CD4-positive, alpha-beta T cell treated with Interleukin-15 for 4 hours (primary cell): ENCODE data around the gene LCE1D.

Experiments used
- DNase-seq: peaks from one replicate; pipeline ENCODE4 v3.0.0-alpha.2; 2020; ENCODE audit warnings: low spot score

LCE1D gene

DNA sequence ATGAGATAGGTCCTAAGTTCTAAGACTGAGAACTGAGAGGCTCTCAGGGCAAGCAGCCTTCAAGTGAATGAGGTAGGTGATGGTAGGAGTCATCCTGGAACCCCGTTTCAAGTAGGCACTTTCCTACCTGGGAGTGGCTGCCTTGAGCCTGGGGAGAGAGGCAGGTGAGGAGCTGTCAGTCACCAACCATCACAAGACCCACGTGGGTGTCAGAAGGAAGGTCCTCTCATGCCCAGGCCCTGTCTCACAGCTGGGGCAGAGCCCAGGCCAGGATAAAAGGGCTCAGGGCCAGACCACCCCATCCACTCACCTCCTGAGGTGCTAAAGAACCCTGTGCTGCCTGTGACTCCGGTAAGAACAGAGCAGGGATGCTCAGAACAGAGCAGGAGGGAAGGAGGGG lies at the start of gene LCE1D:
Gene LCE1D, plus strand, starts transcription at position 301 of the 400 bp plus-strand sequence. CDS start 1,074 bp downstream, outside the sequence.
- no peak for DNase-seq

GRCh38 chr1:152747831-152748230 lies 48.7 kb upstream of the LCE1D start:
- no peak for DNase-seq

GRCh38 chr1:152752225-152752624 lies 44.3 kb upstream of the LCE1D start:
- DNase-seq = no peak

GRCh38 chr1:152753586-152753985 lies 42.9 kb upstream of the LCE1D start:
- no peak for DNase-seq

GRCh38 chr1:152756872-152757271 lies 39.6 kb upstream of the LCE1D start:
- DNase-seq = no peak

DNA sequence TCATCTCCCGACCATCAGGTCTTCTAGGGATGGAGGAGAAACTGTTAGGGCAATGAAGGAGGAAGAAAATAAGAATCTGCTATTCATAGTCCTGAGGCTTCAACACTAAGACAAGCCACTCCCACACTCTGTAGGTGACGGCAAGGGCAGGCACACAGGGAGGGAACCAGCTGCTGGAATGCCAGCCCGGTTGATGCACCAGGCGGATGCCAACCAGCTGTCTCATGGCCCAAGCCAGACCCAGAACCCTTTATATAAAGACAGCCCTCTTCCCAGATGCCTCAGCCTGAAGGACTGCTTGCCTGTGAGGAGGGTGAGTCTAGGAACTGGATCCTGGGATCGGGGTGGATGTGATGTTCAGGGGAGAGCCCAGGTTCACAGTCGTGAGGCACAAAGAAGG lies 38.8 kb upstream of the LCE1D start, which contains the start of gene KPRP:
Gene KPRP, plus strand, starts transcription at position 279 of the 400 bp plus-strand sequence. CDS start 1,564 bp downstream, outside the sequence.
- DNase-seq = no peak

GRCh38 chr1:152758636-152759035 lies 37.9 kb upstream of the LCE1D start:
- no peak for DNase-seq

DNA sequence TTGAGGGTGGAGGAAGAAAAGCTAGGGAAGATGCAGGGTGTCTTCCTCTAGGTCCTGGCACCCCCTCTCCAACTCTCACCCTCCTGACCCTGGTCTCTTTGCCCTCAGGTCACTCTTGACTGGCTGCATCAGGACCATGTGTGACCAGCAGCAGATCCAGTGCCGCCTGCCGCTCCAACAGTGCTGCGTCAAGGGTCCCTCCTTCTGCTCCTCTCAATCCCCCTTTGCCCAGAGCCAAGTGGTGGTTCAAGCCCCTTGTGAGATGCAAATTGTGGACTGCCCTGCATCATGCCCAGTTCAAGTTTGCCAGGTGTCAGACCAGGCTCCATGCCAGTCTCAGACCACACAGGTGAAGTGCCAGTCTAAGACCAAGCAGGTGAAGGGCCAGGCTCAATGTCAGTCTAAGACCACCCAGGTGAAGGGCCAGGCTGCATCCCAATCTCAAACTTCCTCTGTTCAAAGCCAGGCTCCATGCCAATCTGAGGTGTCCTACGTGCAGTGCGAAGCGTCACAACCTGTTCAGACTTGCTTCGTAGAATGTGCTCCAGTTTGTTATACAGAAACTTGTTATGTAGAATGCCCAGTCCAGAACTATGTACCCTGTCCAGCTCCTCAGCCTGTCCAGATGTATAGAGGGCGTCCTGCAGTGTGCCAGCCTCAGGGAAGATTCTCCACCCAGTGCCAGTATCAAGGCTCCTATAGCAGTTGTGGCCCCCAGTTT lies 36.9 kb upstream of the LCE1D start:
- DNase-seq = no peak

- no peak for DNase-seq
Measured at GRCh38 chr1:152760551-152761190, 35.9 kb upstream of the LCE1D start.

GRCh38 chr1:152761609-152762213 lies 34.8 kb upstream of the LCE1D start:
- DNase-seq = no peak

DNA sequence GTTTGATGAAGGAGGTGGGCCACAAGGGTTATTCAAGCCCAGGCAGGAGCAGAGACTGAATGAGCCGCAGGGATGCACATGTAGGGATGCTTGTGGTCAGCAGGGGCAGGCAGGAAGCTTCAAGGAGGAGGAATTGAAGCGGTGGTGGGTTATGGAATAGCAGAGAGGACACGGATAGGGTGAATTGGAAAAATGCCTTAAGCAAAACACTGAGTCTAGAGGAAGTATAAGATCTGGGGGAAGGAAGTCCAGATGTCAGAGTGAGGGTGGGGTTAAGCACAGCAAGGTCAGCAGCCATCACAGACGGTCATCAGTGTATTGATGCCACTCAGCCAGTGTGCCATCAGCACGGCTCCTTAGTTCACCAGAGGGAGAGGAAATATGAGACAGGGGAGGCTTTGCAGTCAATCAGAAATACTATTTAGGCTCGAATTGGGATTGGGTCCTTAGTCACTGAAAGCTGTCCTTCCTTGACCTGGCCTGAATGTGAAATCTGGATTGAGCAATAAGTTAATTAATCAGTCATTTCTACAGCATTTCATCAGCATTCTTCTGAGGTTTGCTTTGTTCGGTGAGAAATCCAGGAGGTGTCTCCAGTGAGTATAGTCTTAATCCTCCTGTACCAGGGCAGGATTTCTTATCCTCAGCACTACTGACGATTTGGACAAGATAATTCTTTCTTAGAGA lies 27.5 kb upstream of the LCE1D start:
- no peak for DNase-seq

GRCh38 chr1:152770411-152770810 lies 26.1 kb upstream of the LCE1D start:
- no peak for DNase-seq

DNA sequence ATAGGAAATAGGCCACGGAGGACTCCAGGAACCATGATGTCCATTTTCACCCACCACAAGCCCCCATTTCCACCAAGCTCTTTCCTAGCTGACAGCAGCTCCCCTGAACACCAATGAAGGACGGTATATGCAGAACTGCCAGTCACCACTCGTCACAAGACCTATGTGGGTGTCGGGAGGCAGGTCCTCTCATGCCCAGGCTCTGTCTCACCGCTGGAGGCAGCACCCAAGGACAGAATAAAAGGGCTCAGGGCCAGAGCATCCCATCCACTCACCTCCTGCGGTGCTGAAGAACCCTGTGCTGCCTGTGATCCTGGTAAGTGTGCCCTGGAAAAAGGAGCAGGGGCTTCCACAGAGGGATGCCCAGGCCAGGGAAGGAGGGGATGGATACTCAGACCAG lies 21.6 kb upstream of the LCE1D start, which contains the start of gene LCE1F:
Gene LCE1F, plus strand, starts transcription at position 266 of the 400 bp plus-strand sequence. CDS start 1,232 bp downstream, outside the sequence.
- DNase-seq = no peak

DNA sequence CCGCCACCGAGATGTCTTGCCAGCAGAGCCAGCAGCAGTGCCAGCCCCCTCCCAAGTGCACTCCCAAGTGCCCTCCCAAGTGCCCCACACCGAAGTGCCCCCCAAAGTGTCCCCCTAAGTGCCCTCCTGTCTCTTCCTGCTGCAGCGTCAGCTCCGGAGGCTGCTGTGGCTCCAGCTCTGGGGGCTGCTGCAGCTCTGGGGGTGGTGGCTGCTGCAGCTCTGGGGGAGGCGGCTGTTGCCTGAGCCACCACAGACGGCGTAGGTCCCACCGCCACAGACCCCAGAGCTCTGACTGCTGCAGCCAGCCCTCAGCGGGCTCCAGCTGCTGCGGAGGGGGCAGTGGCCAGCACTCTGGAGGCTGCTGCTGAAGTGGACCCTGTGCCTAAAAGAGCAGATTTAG lies 20.2 kb upstream of the LCE1D start:
- no peak for DNase-seq

DNA sequence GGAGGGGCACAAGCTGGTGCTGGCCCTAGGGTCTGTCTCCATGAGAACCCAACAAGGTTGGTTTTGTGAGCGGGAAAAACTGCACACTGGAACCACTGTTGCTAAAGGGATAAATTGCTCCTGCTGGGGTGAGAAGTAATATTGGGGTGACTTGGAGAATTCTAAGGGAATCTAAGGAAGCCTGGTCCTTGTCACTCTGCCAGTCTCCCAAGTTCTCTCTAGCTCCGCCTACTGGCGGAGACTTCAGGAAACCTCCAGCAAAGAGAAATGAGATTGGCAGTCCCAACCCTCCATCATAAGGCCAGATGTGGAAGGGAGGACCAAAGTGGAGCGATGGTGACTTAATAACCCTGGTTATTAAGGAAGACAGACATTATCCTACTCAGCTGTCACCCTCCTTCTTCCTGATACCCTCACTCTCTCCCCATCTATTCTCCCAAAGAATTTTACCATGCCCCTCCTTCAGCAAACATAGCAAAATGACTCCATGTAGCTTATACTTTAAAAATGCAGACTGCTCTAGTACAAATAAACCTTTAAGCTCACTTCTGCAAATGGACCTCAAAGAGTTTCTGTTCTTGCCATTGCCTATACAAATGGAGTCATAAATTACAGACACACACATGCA lies 18.9 kb upstream of the LCE1D start:
- no peak for DNase-seq

DNA sequence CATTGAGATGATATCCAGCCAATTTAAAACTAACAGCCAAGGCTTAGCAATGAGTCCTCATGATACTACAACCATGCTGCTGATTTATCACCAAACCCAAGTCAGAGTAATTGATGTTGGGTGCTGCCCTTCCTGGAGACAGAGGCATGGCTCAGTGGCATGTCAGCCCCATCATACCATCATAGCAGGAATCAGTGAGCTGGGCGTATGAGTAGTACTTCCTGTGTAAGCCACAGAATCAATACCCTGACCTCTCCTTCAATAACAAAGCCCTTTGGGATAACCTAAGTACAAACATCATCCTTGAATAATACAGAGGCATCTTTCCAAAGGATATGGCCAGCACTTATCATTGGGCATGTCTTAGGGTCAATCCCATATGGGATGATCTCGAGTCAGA lies 13.4 kb upstream of the LCE1D start:
- no peak for DNase-seq

DNA sequence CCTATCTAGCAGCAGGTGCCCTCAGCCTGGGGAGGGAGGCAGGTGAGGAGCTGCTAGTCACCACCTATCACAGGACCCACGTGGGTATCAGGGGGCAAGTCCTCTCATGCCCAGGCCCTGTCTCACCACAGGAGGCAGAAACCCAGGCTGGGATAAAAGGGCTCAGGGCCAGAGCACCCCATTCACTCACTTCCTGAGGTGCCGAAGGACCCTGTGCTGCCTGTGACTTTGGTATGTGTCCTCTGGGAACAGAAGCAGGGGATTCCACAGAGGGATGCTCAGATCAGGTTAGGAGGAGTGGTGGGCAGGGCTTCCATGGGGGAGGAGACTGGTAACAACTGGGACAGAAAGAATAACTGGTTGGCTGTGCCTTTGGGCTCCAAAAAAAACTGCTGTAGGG lies 10.4 kb upstream of the LCE1D start, which contains the start of gene LCE1E:
Gene LCE1E, plus strand, starts transcription at position 181 of the 400 bp plus-strand sequence. CDS start 1,043 bp downstream, outside the sequence.
- DNase-seq = no peak

- no peak for DNase-seq
Measured at GRCh38 chr1:152795686-152796085, 835 bp upstream of the LCE1D start.

DNA sequence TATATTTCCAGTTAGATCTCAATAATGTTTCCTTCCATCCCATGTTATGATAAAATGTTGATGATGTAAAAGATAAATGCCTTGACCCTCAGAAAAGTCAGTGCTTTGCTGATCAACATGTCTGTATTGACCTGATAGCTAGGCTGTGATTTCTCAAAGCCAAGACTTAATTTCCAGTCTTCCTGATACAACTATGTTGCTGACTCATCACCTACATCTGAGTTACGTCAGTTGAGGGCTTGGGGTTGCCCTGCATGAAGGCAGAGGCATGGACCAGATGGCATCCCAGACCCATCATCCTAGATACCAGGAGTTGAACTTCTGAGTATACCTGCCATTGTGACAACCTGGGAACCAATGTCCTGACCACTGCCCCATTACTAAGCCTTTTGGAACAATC lies 4.8 kb downstream of the LCE1D start:
- no peak for DNase-seq

DNA sequence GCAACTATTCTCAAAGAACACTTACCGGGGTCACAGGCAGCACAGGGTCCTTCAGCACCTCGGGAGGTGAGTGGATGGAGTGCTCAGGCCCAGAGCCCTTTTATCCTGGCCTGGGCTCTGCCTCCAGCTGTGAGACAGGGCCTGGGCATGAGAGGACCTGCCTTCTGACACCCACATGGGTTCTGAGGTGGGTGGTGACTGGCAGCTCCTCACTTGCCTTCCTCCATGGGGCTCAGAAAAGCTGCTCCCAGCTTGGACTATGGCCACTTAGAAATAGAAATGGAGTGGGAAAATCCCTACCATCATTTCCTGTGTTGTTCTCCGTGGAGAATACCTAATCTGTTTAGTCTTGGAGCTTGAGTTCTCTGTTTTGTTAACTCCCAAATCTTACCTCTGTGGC lies 10.1 kb downstream of the LCE1D start, which contains the start of gene LCE1C:
Gene LCE1C, minus strand, starts transcription at position 76 of the 400 bp plus-strand sequence. CDS start 1,173 bp downstream, outside the sequence.
- no peak for DNase-seq

GRCh38 chr1:152811050-152811449 lies 14.5 kb downstream of the LCE1D start:
- DNase-seq = no peak

GRCh38 chr1:152811671-152812070 lies 15.2 kb downstream of the LCE1D start, which contains the start of gene LCE1B:
TSS of gene LCE1B (plus strand) at chr1:152811971. CDS start at chr1:152812447, 476 bp downstream.
- DNase-seq = no peak
